ENCODE measurements around the gene RPL34. TPM values are rescaled to one million over a fixed set of nuclear protein-coding genes. Genes with fewer than 3 reads are reported as not detected.

RPL34 gene
- polyA plus RNA-seq, 1 of the 3 experiments (the other 2 are of a cell fraction): 2,955 TPM

DNA sequence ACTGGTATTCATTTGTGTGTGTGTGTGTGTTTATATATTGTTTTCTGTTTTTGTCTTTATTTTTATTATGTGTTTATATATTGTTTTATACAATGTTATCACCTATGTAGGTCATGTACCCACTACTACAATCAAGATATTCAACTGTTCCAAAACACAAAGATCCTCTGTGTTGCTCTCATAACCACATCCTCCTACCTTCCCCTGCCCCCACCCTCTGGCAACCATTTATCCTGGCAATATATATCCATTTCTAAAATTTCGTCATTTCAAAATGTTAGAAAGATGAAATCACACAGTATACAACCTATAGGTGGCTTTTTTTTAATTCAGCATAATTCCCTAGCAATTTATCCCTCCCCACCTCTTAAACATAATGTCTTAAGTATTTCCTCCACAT lies 18.8 kb upstream of the RPL34 start:
- 29% methylated on average over 1 of the region's 1 CpG for WGBS (ENCODE audit: low lambda C conversion rate)
- no peaks in the 10 kb centered on the region for H3K36me3 ChIP-seq (replicated peaks in 1 of 2; ENCODE audit: control insufficient read depth in 1 of 2, insufficient read depth in 2 of 2, low read length in 1 of 2)
- ChIA-PET CTCF (interaction anchor here (1.0 kb wide), 1 partner anchor 542 kb away, joined by 3 read pairs; no protein-coding TSS in a partner anchor), POLR2A (no interaction called here)
- no peak for DNase-seq
- H2AFZ ChIP-seq (ENCODE audit: low read depth): no peak overlapping the region
- no peaks in the 10 kb centered on the region for H3K27me3 ChIP-seq (ENCODE audit: insufficient read depth)
- H4K20me1 ChIP-seq (ENCODE audit: insufficient read depth): no peaks in the 10 kb centered on the region
- no peak overlapping the region for H3K27ac ChIP-seq (ENCODE audit: low read depth in 2 of 2, low read length in 1 of 2)
- no peak overlapping the region for H3K4me3 ChIP-seq (ENCODE audit: low read depth in 2 of 2, low read length in 1 of 2)
- no peak overlapping the region for H3K4me2 ChIP-seq
- H3K4me1 ChIP-seq (ENCODE audit: control insufficient read depth in 1 of 2, insufficient read depth in 2 of 2, low read depth in 1 of 2, low read length in 1 of 2): no peaks in the 10 kb centered on the region
- H3K9me2 ChIP-seq: no peaks in the 10 kb centered on the region
- TF ChIP-seq RXRA (IDR thresholded peaks at IDR 0.05; ENCODE audit: borderline replicate concordance, low read depth) (no peak), FOXM1 (IDR thresholded peaks at IDR 0.05; ENCODE audit: low read depth) (no peak), FOSL2 (IDR thresholded peaks at IDR 0.05; ENCODE audit: borderline replicate concordance, low read depth) (no peak), RCOR1 (IDR thresholded peaks at IDR 0.05; ENCODE audit: low read length) (no peak), GATA2 (CRISPR knock-in tag; IDR thresholded peaks at IDR 0.05) (no peak), USF2 (IDR thresholded peaks at IDR 0.05; ENCODE audit: borderline replicate concordance, low read depth, low read length) (no peak), MXI1 (IDR thresholded peaks at IDR 0.05; ENCODE audit: low read depth, low read length) (no peak), NFIC (IDR thresholded peaks at IDR 0.05; ENCODE audit: borderline replicate concordance) (no peak), YY1 (IDR thresholded peaks at IDR 0.05; ENCODE audit: low read depth) (no peak), CTCF (IDR thresholded peaks at IDR 0.05) (no peak), MEF2A (IDR thresholded peaks at IDR 0.05; ENCODE audit: borderline replicate concordance, low read depth) (no peak), ELF1 (IDR thresholded peaks at IDR 0.05) (no peak), POLR2AphosphoS5 (IDR thresholded peaks at IDR 0.05; ENCODE audit: low read depth, low read length) (no peak), REST (IDR thresholded peaks at IDR 0.05; ENCODE audit: low read depth, low read length) (no peak)
- no peaks in the 10 kb centered on the region for H3F3A ChIP-seq (replicated peaks; ENCODE audit: insufficient read depth)
- H3K79me2 ChIP-seq (ENCODE audit: insufficient read depth): no peaks in the 10 kb centered on the region
- H3K9me3 ChIP-seq: no peaks in the 10 kb centered on the region
- no peak overlapping the region for H3K9ac ChIP-seq

All from SK-N-SH (cell line).